ENCODE data around the gene TPP1.

Gene TPP1

DNA sequence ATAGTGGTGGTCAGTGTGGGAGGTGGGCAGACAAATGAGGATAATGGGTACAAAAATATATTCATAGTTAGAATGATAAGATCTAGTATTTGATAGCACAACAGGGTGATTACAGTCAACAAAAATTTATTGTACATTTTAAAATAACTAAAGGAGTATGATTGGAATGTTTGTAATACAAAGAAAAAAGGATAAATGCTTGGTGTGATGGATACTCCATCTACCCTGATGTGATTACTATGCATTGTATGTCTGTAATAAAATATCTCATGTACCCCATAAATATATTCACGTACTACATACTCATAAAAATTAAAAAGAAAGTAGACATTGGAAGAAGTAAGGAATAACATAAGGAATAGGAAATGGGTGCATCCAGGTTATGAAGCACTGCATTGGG is 31.2 kb downstream of the TPP1 start:
- no peak overlapping the region for H3K4me3 ChIP-seq (replicated peaks; ENCODE audit: low read depth, low read length)
- no peak for DNase-seq (ENCODE audit: low read depth)
- TF ChIP-seq, protein P1, sequence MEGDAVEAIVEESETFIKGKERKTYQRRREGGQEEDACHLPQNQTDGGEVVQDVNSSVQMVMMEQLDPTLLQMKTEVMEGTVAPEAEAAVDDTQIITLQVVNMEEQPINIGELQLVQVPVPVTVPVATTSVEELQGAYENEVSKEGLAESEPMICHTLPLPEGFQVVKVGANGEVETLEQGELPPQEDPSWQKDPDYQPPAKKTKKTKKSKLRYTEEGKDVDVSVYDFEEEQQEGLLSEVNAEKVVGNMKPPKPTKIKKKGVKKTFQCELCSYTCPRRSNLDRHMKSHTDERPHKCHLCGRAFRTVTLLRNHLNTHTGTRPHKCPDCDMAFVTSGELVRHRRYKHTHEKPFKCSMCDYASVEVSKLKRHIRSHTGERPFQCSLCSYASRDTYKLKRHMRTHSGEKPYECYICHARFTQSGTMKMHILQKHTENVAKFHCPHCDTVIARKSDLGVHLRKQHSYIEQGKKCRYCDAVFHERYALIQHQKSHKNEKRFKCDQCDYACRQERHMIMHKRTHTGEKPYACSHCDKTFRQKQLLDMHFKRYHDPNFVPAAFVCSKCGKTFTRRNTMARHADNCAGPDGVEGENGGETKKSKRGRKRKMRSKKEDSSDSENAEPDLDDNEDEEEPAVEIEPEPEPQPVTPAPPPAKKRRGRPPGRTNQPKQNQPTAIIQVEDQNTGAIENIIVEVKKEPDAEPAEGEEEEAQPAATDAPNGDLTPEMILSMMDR (IDR thresholded peaks at IDR 0.05; ENCODE audit: low read length, missing control alignments) = no peak

DNA sequence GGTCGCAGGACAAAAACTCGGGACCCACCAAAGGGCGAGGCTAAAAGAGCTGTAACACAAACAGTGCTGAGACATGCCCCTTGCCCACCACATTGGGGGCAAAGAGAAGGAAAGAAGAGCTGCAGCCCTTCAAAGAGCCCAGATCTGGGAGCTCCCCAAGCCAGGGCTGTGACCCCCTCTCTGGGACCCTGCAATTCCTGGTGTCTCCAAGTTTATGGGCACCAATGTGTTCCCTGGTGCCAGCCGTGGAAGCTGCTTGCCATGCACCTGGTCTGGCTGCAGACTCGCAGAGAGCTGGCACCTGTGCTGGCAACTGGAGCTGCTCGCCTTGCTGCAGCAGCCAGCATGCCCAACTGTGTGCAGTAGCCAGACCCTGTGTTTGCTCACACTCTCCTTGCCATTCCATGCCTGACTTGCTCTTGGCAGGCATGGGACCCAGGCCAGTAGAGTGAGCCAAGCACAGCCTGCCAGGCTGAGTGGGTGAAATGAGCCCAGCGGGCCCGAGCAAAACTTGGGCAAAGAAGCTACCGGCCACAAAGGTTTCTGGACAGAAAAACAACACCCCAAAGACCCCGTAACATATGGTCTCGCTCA is 31.8 kb downstream of the TPP1 start:
- H3K4me3 ChIP-seq (replicated peaks; ENCODE audit: low read depth, low read length) = no peak overlapping the region
- TF ChIP-seq, protein P1 (IDR thresholded peaks at IDR 0.05; ENCODE audit: low read length, missing control alignments) = no peak
- no peak for DNase-seq (ENCODE audit: low read depth)

DNA sequence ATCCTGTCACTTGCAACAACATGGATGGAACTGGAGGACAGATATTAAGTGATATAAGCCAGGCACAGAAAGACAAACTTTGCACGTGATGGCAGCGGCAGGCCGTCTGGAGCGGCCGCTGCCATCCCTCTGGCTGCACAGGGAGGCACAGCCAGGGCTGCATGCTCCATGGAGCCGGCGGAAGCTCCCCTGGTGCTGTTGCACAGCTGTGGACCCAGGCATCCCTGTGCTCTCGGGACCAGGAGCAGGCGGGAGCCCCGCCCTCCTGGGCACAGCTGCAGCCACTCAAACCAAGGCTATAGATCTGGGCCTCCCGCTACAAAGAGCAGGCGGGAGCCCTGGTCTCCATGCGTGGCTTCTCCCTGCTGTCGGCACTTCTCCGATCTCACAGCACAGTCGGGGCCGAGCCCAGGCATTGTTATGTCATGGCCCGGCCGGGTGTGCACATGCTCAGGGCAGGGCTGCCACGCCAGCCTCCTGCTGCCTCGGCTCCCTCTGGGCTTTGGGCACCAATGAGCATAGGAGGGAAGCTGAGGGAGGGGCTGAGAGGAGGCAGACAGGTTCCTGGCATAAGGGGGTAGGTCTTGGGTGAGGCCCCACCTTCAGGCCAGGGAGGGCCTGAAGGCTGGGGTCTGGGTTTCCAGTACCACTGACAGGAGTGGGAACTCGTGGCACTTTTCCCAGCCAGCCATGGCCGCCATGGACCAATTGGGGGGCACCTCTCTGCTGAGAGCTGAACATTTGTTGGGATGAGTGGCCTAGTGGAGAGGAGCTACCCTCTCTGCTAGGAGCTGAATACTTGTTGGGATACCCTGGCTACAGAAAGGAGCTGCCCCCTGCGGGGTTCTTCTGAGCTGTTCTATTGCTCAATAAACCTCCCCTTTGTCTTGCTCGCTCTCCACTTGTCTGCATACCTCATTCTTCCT is 32.5 kb downstream of the TPP1 start:
- no peak for DNase-seq (ENCODE audit: low read depth)
- H3K4me3 ChIP-seq (replicated peaks; ENCODE audit: low read depth, low read length) = no peak overlapping the region

DNA sequence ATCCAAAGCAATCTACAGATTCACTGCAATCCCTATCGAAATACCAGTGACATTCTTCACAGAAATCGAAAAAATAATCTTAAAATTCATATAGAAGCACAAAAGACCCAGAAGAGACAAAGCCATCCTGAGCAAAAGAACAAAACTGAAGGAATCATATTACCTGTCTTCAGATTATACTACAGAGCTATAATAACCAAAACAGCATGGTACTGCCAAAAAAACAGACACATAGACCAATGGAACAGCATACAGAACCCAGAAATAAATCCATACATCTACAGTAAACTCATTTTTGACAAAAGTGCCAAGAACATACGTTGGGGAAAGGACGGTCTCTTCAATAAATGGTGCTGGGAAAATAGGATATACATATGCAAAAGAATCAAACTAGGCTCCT is 34.7 kb downstream of the TPP1 start:
- TF ChIP-seq, protein P1 (IDR thresholded peaks at IDR 0.05; ENCODE audit: low read length, missing control alignments) = no peak
- no peak for DNase-seq (ENCODE audit: low read depth)
- H3K4me3 ChIP-seq (replicated peaks; ENCODE audit: low read depth, low read length) = no peak overlapping the region

More for the DNA sequence above, 32.5 kb downstream of the TPP1 start:
- TF ChIP-seq, protein P1 (IDR thresholded peaks at IDR 0.05; ENCODE audit: low read length, missing control alignments) = no peak

DNA sequence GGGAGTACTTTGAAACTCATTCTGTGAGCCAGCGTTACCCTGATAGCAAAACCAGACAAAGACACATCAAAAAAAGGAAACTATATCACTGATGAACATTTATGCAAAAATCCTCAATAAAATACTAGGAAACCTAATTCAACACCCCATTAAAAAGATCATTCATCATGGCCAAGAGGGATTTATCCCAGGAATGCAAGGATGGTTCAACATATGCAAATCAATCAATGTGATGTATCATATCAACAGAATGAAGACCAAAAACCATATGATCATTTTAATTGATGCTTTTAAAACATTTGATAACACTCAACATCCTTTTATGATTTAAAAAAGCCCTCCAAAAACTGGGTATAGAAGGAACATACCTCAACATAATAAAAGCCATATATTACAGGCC is 35.6 kb downstream of the TPP1 start:
- no peak for DNase-seq (ENCODE audit: low read depth)
- TF ChIP-seq, protein P1 (IDR thresholded peaks at IDR 0.05; ENCODE audit: low read length, missing control alignments) = no peak

DNA sequence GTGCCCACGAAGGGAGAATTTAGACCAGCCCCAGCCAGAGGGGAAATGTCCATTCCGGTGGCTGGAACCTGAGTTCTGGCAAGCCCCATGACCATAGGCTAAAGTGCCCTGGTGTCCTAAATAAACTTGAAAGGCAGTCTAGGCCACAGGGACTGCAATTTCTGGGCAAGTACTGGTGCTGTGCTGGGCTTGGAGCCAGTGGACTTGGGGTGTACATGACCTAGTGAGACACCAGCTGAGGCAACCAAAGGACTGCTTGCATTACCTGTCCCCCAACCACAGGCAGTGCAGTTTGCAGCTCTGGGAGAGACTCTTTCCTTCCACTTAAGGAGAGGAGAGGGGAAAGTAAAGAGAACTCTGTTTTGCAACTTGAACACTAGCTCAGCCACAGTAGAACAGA is 39.5 kb downstream of the TPP1 start:
- TF ChIP-seq, protein P1 (IDR thresholded peaks at IDR 0.05; ENCODE audit: low read length, missing control alignments) = no peak
- H3K4me3 ChIP-seq (replicated peaks; ENCODE audit: low read depth, low read length) = no peak overlapping the region
- DNase-seq (ENCODE audit: low read depth) = no peak

More for the DNA sequence above, 35.6 kb downstream of the TPP1 start:
- H3K4me3 ChIP-seq (replicated peaks; ENCODE audit: low read depth, low read length) = no peak overlapping the region

Data from fibroblast of pulmonary artery (primary cell).